ENCODE results near the gene TVP23C. TPM values are rescaled to one million over a fixed set of nuclear protein-coding genes. Genes with fewer than 3 reads are reported as not detected.

The TVP23C gene
- total RNA-seq: 19.9 and 31.6 TPM in 2 replicates

DNA sequence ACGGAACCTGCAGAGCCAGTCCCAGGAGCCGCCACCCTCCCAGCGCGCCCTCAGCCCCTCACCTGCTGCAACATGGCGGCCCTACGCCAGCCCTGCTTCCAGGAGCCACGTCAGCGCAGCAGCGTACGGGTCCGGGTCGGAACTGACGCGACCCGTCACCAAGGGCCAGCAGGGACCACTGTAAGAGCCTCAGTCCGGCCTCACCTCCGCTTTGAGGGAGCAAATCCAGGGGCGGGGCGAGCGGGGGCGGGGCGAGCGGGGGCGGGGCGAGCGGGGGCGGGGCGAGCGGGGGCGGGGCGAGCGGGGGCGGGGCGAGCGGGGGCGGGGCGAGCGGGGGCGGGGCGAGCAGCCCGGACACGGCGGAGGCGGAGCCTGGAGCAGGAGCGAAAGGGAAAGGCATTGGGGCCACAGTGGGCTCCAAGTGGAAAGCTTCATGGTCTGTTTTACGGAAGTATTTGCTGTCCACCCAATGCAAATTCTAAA, at the start of gene TVP23C:
TSS of gene TVP23C (minus strand) at position 109 of the 483 bp plus-strand sequence. CDS start at position 74, 35 bp downstream.

DNA sequence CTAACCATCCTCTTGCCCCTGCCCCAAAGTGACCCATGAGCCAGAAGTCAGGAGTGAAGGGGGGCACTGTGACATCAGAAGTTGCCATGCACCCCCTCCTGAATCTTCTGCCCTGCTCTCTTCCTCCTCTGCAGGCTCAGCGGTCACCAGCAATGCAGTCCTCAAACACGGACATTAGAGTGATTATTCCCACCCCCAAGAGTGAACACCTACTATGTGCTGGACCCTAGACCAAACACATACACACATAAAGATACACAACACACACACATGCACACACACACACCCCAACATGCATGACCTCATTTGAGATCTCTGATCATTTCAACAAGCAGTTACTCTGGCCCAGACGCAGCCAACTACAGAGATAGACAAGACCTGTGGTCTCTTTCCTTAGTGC, 95.7 kb downstream of the TVP23C start, which contains the start of gene CDRT4:
TSS of gene CDRT4 (minus strand) at position 30 of the 400 bp plus-strand sequence. CDS start 27,383 bp downstream, outside the sequence.

Other genes starting within 250 kb of the TVP23C start
- 1.7 TPM in 1 of 2 replicates, not detected in the other for gene TEKT3, start 221.9 kb downstream of the TVP23C start, total RNA-seq
- 0.92 and 2.3 TPM in 2 replicates for gene CDRT4, start 95.9 kb downstream of the TVP23C start, total RNA-seq
- 0.13 and 0.56 TPM in 2 replicates for gene FBXW10B, start 56.2 kb upstream of the TVP23C start, total RNA-seq
- gene TRIM16, start 120.8 kb upstream of the TVP23C start, total RNA-seq: 33.3 and 39.5 TPM in 2 replicates
- 27.7 and 28.4 TPM in 2 replicates for gene ZNF286A, start 136.3 kb upstream of the TVP23C start, total RNA-seq
- not detected in 2 replicates for gene TBC1D26, start 168.8 kb upstream of the TVP23C start, total RNA-seq